T-helper 2 cell (primary cell): ENCODE results near the gene AGPAT4.
A peak's percentile ranks its signal among the peaks of the same experiment; 100 is the strongest.

ENCODE experiments used
- DNase-seq, 5 experiments: peaks; one replicate each; pipeline versions ENCODE4 v3.0.0 to v3.0.0-alpha.2; 2012 to 2022

Gene AGPAT4

GRCh38 chr6:161108916-161109315 is 164.9 kb downstream of the AGPAT4 start:
- DNase-seq, result no peak

- DNase-seq, result no peak
These were observed 165.8 kb downstream of the AGPAT4 start for GRCh38 chr6:161107779-161108730.

- no peak for DNase-seq
These were observed 168.5 kb downstream of the AGPAT4 start for GRCh38 chr6:161105408-161105807.

GRCh38 chr6:161104966-161105365 is 168.9 kb downstream of the AGPAT4 start:
- DNase-seq, result no peak

GRCh38 chr6:161103475-161103874 is 170.4 kb downstream of the AGPAT4 start:
- DNase-seq, result no peak

- no peak for DNase-seq
These were observed 172.3 kb downstream of the AGPAT4 start for GRCh38 chr6:161101517-161101916.

GRCh38 chr6:161100072-161100471 is 173.8 kb downstream of the AGPAT4 start:
- no peak for DNase-seq

- DNase-seq, result no peak
These were observed 177.9 kb downstream of the AGPAT4 start for GRCh38 chr6:161095916-161096315.

GRCh38 chr6:161094955-161095354 is 178.9 kb downstream of the AGPAT4 start:
- DNase-seq, result no peak

GRCh38 chr6:161091972-161092701 is 181.7 kb downstream of the AGPAT4 start:
- DNase-seq, result no peak

- DNase-seq, result no peak
These were observed 182.7 kb downstream of the AGPAT4 start for GRCh38 chr6:161091151-161091550.

GRCh38 chr6:161088676-161089328 is 185.1 kb downstream of the AGPAT4 start:
- no peak for DNase-seq

- peak in 1 of 5 experiments; percentile 80 for DNase-seq
These were observed 188.6 kb downstream of the AGPAT4 start for GRCh38 chr6:161085246-161085645.

GRCh38 chr6:161082215-161082614 is 191.6 kb downstream of the AGPAT4 start:
- no peak for DNase-seq

- peak in 1 of 5 experiments; percentile 47 for DNase-seq
These were observed 193.4 kb downstream of the AGPAT4 start for GRCh38 chr6:161080263-161080970.
